Measurements from ENCODE around the gene NSUN6.
"Not testable (repeated sequence)": the region's sequence is repeated elsewhere in the genome, so short reads cannot be mapped to it uniquely, and the experiment has no call there.

NSUN6 gene

GRCh38 chr10:18659125-18659818 is 7.9 kb upstream of the NSUN6 start, which contains the start of gene ARL5B:
Gene ARL5B, plus strand, starts transcription at chr10:18659431. Its CDS starts 207 bp downstream, at chr10:18659638.
- peak; percentile 81 for DNase-seq

GRCh38 chr10:18658271-18659124 is 7.1 kb upstream of the NSUN6 start:
- DNase-seq: no peak

GRCh38 chr10:18656724-18657123 is 5.3 kb upstream of the NSUN6 start:
- DNase-seq: no peak

GRCh38 chr10:18653112-18653511 is 1.7 kb upstream of the NSUN6 start:
- DNase-seq: no peak

GRCh38 chr10:18650404-18650997 is 886 bp downstream of the NSUN6 start:
- no peak for DNase-seq

GRCh38 chr10:18649364-18649959 is 1.9 kb downstream of the NSUN6 start:
- no peak for DNase-seq

GRCh38 chr10:18647945-18648344 is 3.4 kb downstream of the NSUN6 start:
- DNase-seq: no peak

- no peak for DNase-seq
Observed at GRCh38 chr10:18647151-18647550, 4.2 kb downstream of the NSUN6 start.

GRCh38 chr10:18639719-18640118 is 11.7 kb downstream of the NSUN6 start:
- DNase-seq: not testable (repeated sequence)

- not testable (repeated sequence) for DNase-seq
Observed at GRCh38 chr10:18637400-18637799, 14.0 kb downstream of the NSUN6 start.

- DNase-seq: no peak
Observed at GRCh38 chr10:18635995-18636394, 15.4 kb downstream of the NSUN6 start.

- DNase-seq: not testable (repeated sequence)
Observed at GRCh38 chr10:18632500-18632899, 18.9 kb downstream of the NSUN6 start.

- DNase-seq: peak; percentile 56
Observed at GRCh38 chr10:18627452-18628018, 23.9 kb downstream of the NSUN6 start.

- no peak for DNase-seq
Observed at GRCh38 chr10:18625886-18626285, 25.5 kb downstream of the NSUN6 start.

- not testable (repeated sequence) for DNase-seq
Observed at GRCh38 chr10:18623671-18624070, 27.7 kb downstream of the NSUN6 start.

- no peak for DNase-seq
Observed at GRCh38 chr10:18620856-18621255, 30.5 kb downstream of the NSUN6 start.

GRCh38 chr10:18619016-18619415 is 32.4 kb downstream of the NSUN6 start:
- DNase-seq: no peak

- no peak for DNase-seq
Observed at GRCh38 chr10:18616337-18616736, 35.0 kb downstream of the NSUN6 start.

- no peak for DNase-seq
Observed at GRCh38 chr10:18615618-18616017, 35.8 kb downstream of the NSUN6 start.

GRCh38 chr10:18611168-18611567 is 40.2 kb downstream of the NSUN6 start:
- DNase-seq: no peak

- no peak for DNase-seq
Observed at GRCh38 chr10:18610517-18610916, 40.9 kb downstream of the NSUN6 start.

GRCh38 chr10:18608596-18608995 is 42.8 kb downstream of the NSUN6 start:
- DNase-seq: no peak
